Trophoblast cell (in vitro differentiated cells and primary cell): Measurements from ENCODE around the gene MYRIP.

Experiments used
- DNase-seq, 2 donors: peaks; one replicate each; pipeline ENCODE4 v3.0.0-alpha.2; 2016
- H2AFZ ChIP-seq: 2 replicates; pipeline ENCODE4 v1.6.1; 2013; ENCODE audit warnings: low read length, moderate library complexity, mild to moderate bottlenecking; ENCODE audit not compliant: insufficient read depth, poor library complexity
- H2AK5ac ChIP-seq: 2 replicates; pipeline ENCODE4 v1.6.1; 2013; ENCODE audit warnings: mild to moderate bottlenecking, low read length
- H2BK120ac ChIP-seq: 2 replicates; pipeline ENCODE4 v1.6.1; 2013; ENCODE audit warnings: low read length, mild to moderate bottlenecking, moderate library complexity; ENCODE audit not compliant: insufficient read depth, poor library complexity
- H2BK12ac ChIP-seq: 2 replicates; pipeline ENCODE4 v1.6.1; 2013; ENCODE audit warnings: mild to moderate bottlenecking, low read length, moderate library complexity
- H2BK5ac ChIP-seq: 2 replicates; pipeline ENCODE4 v1.6.1; 2013; ENCODE audit warnings: low read length, low read depth, moderate library complexity, mild to moderate bottlenecking; ENCODE audit not compliant: poor library complexity
- H3K14ac ChIP-seq: 2 replicates; pipeline ENCODE4 v1.6.1; 2013; ENCODE audit warnings: mild to moderate bottlenecking, low read length
- H3K18ac ChIP-seq: 2 replicates; pipeline ENCODE4 v1.6.1; 2013; ENCODE audit warnings: mild to moderate bottlenecking, low read length
- H3K23ac ChIP-seq: 2 replicates; pipeline ENCODE4 v1.6.1; 2013; ENCODE audit warnings: low read length
- H3K27ac ChIP-seq: 2 replicates; pipeline ENCODE4 v1.5.1; 2013; ENCODE audit warnings: low read depth, mild to moderate bottlenecking, inconsistent platforms, low read length, moderate library complexity
- H3K27me3 ChIP-seq: 2 replicates; pipeline ENCODE4 v1.6.1; 2013; ENCODE audit warnings: inconsistent platforms, mild to moderate bottlenecking, low read length, moderate library complexity; ENCODE audit not compliant: insufficient read depth
- H3K36me3 ChIP-seq, 2 experiments: 1 replicate in 1 of 2; 2 replicates in 1 of 2; pipeline ENCODE4 v1.6.1; 2013; ENCODE audit warnings: low read length in 2 of 2, mild to moderate bottlenecking in 2 of 2, moderate library complexity in 1 of 2; ENCODE audit not compliant: insufficient read depth in 2 of 2, control insufficient read depth in 1 of 2
- H3K4ac ChIP-seq: 2 replicates; pipeline ENCODE4 v1.6.1; 2013; ENCODE audit warnings: low read depth, mild to moderate bottlenecking, low read length, moderate library complexity
- H3K4me1 ChIP-seq, 2 experiments: 1 replicate in 1 of 2; 2 replicates in 1 of 2; pipeline ENCODE4 v1.6.1; 2013; ENCODE audit warnings: low read length in 2 of 2, mild to moderate bottlenecking in 2 of 2, moderate library complexity in 1 of 2; ENCODE audit not compliant: insufficient read depth in 2 of 2, control insufficient read depth in 1 of 2
- H3K4me2 ChIP-seq: 2 replicates; pipeline ENCODE4 v1.6.1; 2013; ENCODE audit warnings: inconsistent platforms, mild to moderate bottlenecking, low read length, moderate library complexity
- H3K4me3 ChIP-seq: 2 replicates; pipeline ENCODE4 v1.5.1; 2013; ENCODE audit warnings: mild to moderate bottlenecking, low read depth, low read length, inconsistent platforms
- H3K79me1 ChIP-seq: one replicate; pipeline ENCODE4 v1.6.1; 2013; ENCODE audit warnings: low read length
- H3K79me2 ChIP-seq: 2 replicates; pipeline ENCODE4 v1.6.1; 2013; ENCODE audit warnings: low read length, mild to moderate bottlenecking; ENCODE audit not compliant: control insufficient read depth, insufficient read depth, poor library complexity
- H3K9ac ChIP-seq: 2 replicates; pipeline ENCODE4 v1.6.1; 2013; ENCODE audit warnings: mild to moderate bottlenecking, low read length
- H3K9me3 ChIP-seq: 2 replicates; pipeline ENCODE4 v1.6.1; 2013; ENCODE audit warnings: low read depth, mild to moderate bottlenecking, control low read depth, inconsistent platforms, low read length; ENCODE audit not compliant: insufficient read depth
- H4K12ac ChIP-seq: 2 replicates; pipeline ENCODE4 v1.6.1; 2013; ENCODE audit warnings: low read depth, mild to moderate bottlenecking, low read length, moderate library complexity
- H4K8ac ChIP-seq: 2 replicates; pipeline ENCODE4 v1.6.1; 2013; ENCODE audit warnings: low read depth, mild to moderate bottlenecking, low read length, moderate library complexity
- H4K91ac ChIP-seq: one replicate; pipeline ENCODE4 v1.6.1; 2013; ENCODE audit warnings: low read depth, mild to moderate bottlenecking, low read length, moderate library complexity
- WGBS: extraction: QIAGEN DNeasy Blood & Tissue Kit; methylation state at CpG from one replicate; pipeline ENCODE4 v1.1.7; 2013; ENCODE audit warnings: missing lambda C conversion rate; ENCODE audit not compliant: insufficient read length, insufficient coverage; ENCODE audit errors: extremely low coverage; 5-methylcytosine and 5-hydroxymethylcytosine counted together

The MYRIP gene

GRCh38 chr3:39805650-39806049 is 3.8 kb upstream of the MYRIP start:
- Histone ChIP-seq H3K4me1 (peaks cover 7 to 8% of the 10 kb centered on the region in 2 experiments), H3K79me1 (no peaks in the 10 kb centered on the region), H2BK120ac (no peak overlapping the region), H3K27ac (no peak overlapping the region), H3K27me3 (peaks cover 29% of the 10 kb centered on the region), H2BK12ac (no peak overlapping the region), H2AFZ (no peak overlapping the region), H2AK5ac (no peak overlapping the region), H3K36me3 (no peaks in the 10 kb centered on the region), H3K14ac (no peak overlapping the region), H3K4me3 (no peak overlapping the region), H3K4me2 (no peak overlapping the region), H3K9me3 (peaks cover 6% of the 10 kb centered on the region), H2BK5ac (no peak overlapping the region), H3K18ac (no peak overlapping the region), H4K91ac (no peak overlapping the region), H4K8ac (no peak overlapping the region), H3K4ac (no peak overlapping the region), H3K79me2 (no peaks in the 10 kb centered on the region), H4K12ac (no peak overlapping the region), H3K23ac (no peak overlapping the region), H3K9ac (no peak overlapping the region)
- WGBS: no CpG with 5 or more reads among the region's 2 CpGs
- no peak for DNase-seq

- H3K4ac ChIP-seq: no peak overlapping the region
- H3K27ac ChIP-seq: no peak overlapping the region
- WGBS: no CpG with 5 or more reads among the region's 1 CpG
- DNase-seq: no peak
- no peaks in the 10 kb centered on the region for H3K79me2 ChIP-seq
- peaks cover 39% of the 10 kb centered on the region for H3K27me3 ChIP-seq
- no peak overlapping the region for H3K9ac ChIP-seq
- H4K8ac ChIP-seq: no peak overlapping the region
- no peaks in the 10 kb centered on the region for H3K79me1 ChIP-seq
- H3K4me1 ChIP-seq: peaks cover 7 to 8% of the 10 kb centered on the region in 2 experiments
- no peak overlapping the region for H3K4me3 ChIP-seq
- no peaks in the 10 kb centered on the region for H3K36me3 ChIP-seq
- H2AFZ ChIP-seq: no peak overlapping the region
- no peak overlapping the region for H3K18ac ChIP-seq
- H3K14ac ChIP-seq: no peak overlapping the region
- H3K9me3 ChIP-seq: peaks cover 6% of the 10 kb centered on the region
- no peak overlapping the region for H3K4me2 ChIP-seq
- H2BK120ac ChIP-seq: no peak overlapping the region
- H3K23ac ChIP-seq: no peak overlapping the region
- no peak overlapping the region for H2BK12ac ChIP-seq
- H4K91ac ChIP-seq: no peak overlapping the region
- no peak overlapping the region for H2AK5ac ChIP-seq
- H2BK5ac ChIP-seq: no peak overlapping the region
- no peak overlapping the region for H4K12ac ChIP-seq
These were observed 2.6 kb upstream of the MYRIP start for GRCh38 chr3:39806820-39807219.

- peak overlapping the region; percentile 99 for H3K4me2 ChIP-seq
These were observed 785 bp upstream of the MYRIP start for GRCh38 chr3:39808467-39809180.

DNA sequence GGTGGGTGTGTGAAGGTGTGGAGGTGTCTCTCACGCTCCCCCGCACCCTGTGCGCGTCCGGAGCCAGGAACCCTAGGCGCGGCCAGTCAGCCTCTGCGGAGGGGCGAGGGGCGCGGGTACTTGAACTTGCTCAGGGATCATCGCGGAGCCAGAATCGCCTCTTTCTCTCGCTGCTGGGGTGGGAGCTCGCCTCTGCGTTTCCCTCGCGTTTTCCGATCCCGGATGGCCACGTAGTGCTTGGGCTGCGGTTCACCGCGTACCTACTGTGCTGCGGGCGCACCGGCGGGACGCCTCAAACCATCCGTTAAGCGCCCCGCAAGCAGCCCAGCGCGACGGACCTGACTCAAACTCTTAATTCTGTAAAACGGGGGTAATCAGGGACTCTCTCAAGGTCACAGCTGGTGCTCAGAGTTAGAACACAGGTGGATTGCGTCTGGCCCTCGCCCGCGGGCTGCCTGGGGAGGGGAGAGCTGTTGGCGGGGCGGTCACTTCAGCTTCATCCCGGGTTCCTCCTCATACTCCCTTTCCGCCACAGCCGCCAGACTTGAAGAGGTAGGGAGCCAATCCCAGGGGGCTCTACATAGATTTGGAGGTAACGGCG is 686 bp downstream of the MYRIP start:
- no peak overlapping the region for H2BK12ac ChIP-seq
- no peak overlapping the region for H4K91ac ChIP-seq
- H2BK120ac ChIP-seq: no peak overlapping the region
- no peak overlapping the region for H3K9ac ChIP-seq
- no CpG with 5 or more reads among the region's 48 CpGs for WGBS
- peaks cover 6% of the 10 kb centered on the region for H3K9me3 ChIP-seq
- peak overlapping the region; percentile 75 for H3K4me3 ChIP-seq
- H4K12ac ChIP-seq: no peak overlapping the region
- peak overlapping the region; percentile 99 for H3K4me2 ChIP-seq
- no peak overlapping the region for H2BK5ac ChIP-seq
- no peaks in the 10 kb centered on the region for H3K79me1 ChIP-seq
- no peak overlapping the region for H3K18ac ChIP-seq
- H2AK5ac ChIP-seq: no peak overlapping the region
- no peak overlapping the region for H4K8ac ChIP-seq
- H3K27ac ChIP-seq: no peak overlapping the region
- H3K27me3 ChIP-seq: peaks cover 41% of the 10 kb centered on the region
- no peak overlapping the region for H3K23ac ChIP-seq
- peaks cover 7 to 8% of the 10 kb centered on the region in 2 experiments for H3K4me1 ChIP-seq
- no peaks in the 10 kb centered on the region for H3K36me3 ChIP-seq
- no peak for DNase-seq
- H3K14ac ChIP-seq: no peak overlapping the region
- no peaks in the 10 kb centered on the region for H3K79me2 ChIP-seq
- H2AFZ ChIP-seq: peak overlapping the region; percentile 67
- H3K4ac ChIP-seq: no peak overlapping the region

More at GRCh38 chr3:39808467-39809180, 785 bp upstream of the MYRIP start:
- no peaks in the 10 kb centered on the region for H3K79me2 ChIP-seq
- no peak overlapping the region for H3K18ac ChIP-seq
- H3K14ac ChIP-seq: no peak overlapping the region
- H2AK5ac ChIP-seq: no peak overlapping the region
- H4K8ac ChIP-seq: no peak overlapping the region
- H3K4me3 ChIP-seq: no peak overlapping the region
- H2BK120ac ChIP-seq: no peak overlapping the region
- peaks cover 41% of the 10 kb centered on the region for H3K27me3 ChIP-seq
- H4K12ac ChIP-seq: no peak overlapping the region
- H3K9ac ChIP-seq: no peak overlapping the region
- peaks cover 7 to 8% of the 10 kb centered on the region in 2 experiments for H3K4me1 ChIP-seq
- no peaks in the 10 kb centered on the region for H3K79me1 ChIP-seq
- no peak overlapping the region for H2BK5ac ChIP-seq
- H3K27ac ChIP-seq: no peak overlapping the region
- no peak overlapping the region for H3K23ac ChIP-seq
- WGBS: no CpG with 5 or more reads among the region's 26 CpGs
- no peak overlapping the region for H3K4ac ChIP-seq
- H2AFZ ChIP-seq: no peak overlapping the region
- DNase-seq: peak in 1 of 2 donors; percentile 4
- no peak overlapping the region for H2BK12ac ChIP-seq
- no peaks in the 10 kb centered on the region for H3K36me3 ChIP-seq
- H3K9me3 ChIP-seq: peaks cover 6% of the 10 kb centered on the region
- H4K91ac ChIP-seq: no peak overlapping the region
